Measurements from ENCODE around the gene IFNA16.
"Not testable (repeated sequence)": the region's sequence is repeated elsewhere in the genome, so short reads cannot be mapped to it uniquely, and the experiment has no call there.

GRCh38 chr9:21202105-21202504 lies 15.0 kb downstream of the IFNA16 start, which contains the start of gene IFNA7:
- not testable (repeated sequence) for TF ChIP-seq YY1 (IDR thresholded peaks at IDR 0.05; ENCODE audit: insufficient read depth, insufficient read length); ZNF274 (IDR thresholded peaks at IDR 0.05; ENCODE audit: low read depth, low read length)

All from NT2/D1 (cell line).